GM21825 (cell line): Measurements from ENCODE around the gene PPP4C.
"Not testable (repeated sequence)": the region's sequence is repeated elsewhere in the genome, so short reads cannot be mapped to it uniquely, and the experiment has no call there.

ENCODE experiments used
- ATAC-seq: cut with Tn5 transposase; IDR thresholded peaks from one replicate; pipeline ENCODE4 v1.9.1; 2021; ENCODE audit warnings: mild to moderate bottlenecking, moderate library complexity; ENCODE audit not compliant: unreplicated experiment

PPP4C gene

GRCh38 chr16:30096105-30096861 lies 20.5 kb downstream of the PPP4C start, which contains the start of gene YPEL3:
Gene YPEL3 (minus strand): TSS chr16:30096213. CDS start chr16:30095482, 731 bp downstream.
- no peak for ATAC-seq

- no peak for ATAC-seq
Measured at GRCh38 chr16:30096862-30097563, 21.2 kb downstream of the PPP4C start.

- ATAC-seq = no peak
Measured at GRCh38 chr16:30104090-30104489, 28.3 kb downstream of the PPP4C start.

- ATAC-seq = no peak
Measured at GRCh38 chr16:30104492-30104891, 28.7 kb downstream of the PPP4C start.

GRCh38 chr16:30108059-30108850 lies 32.5 kb downstream of the PPP4C start:
- no peak for ATAC-seq

- no peak for ATAC-seq
Measured at GRCh38 chr16:30110661-30111060, 34.9 kb downstream of the PPP4C start.

- ATAC-seq = no peak
Measured at GRCh38 chr16:30112197-30113030, 36.6 kb downstream of the PPP4C start.

GRCh38 chr16:30113031-30113710 lies 37.4 kb downstream of the PPP4C start, which contains the start of gene GDPD3:
Gene GDPD3 (minus strand): TSS chr16:30113537. CDS start chr16:30113478, 59 bp downstream.
- ATAC-seq = no peak

- ATAC-seq = no peak
Measured at GRCh38 chr16:30113711-30114333, 38.0 kb downstream of the PPP4C start.

GRCh38 chr16:30114411-30114810 lies 38.6 kb downstream of the PPP4C start:
- no peak for ATAC-seq

- not testable (repeated sequence) for ATAC-seq
Measured at GRCh38 chr16:30114833-30115232, 39.0 kb downstream of the PPP4C start.

- ATAC-seq = no peak
Measured at GRCh38 chr16:30115238-30115637, 39.4 kb downstream of the PPP4C start.

GRCh38 chr16:30116291-30117207 lies 40.8 kb downstream of the PPP4C start:
- no peak for ATAC-seq

GRCh38 chr16:30117768-30118167 lies 42.0 kb downstream of the PPP4C start:
- ATAC-seq = no peak

- no peak for ATAC-seq
Measured at GRCh38 chr16:30119428-30119827, 43.6 kb downstream of the PPP4C start.

- ATAC-seq = no peak
Measured at GRCh38 chr16:30120340-30121105, 44.7 kb downstream of the PPP4C start.

GRCh38 chr16:30121741-30122571 lies 46.2 kb downstream of the PPP4C start:
- ATAC-seq = no peak
